GM12872 (cell line): ENCODE measurements around the gene PER1.

ENCODE experiments used
- CTCF ChIP-seq: IDR thresholded peaks from 3 replicates; pipeline ENCODE4 v1.5.1; 2011; ENCODE audit warnings: low read depth, mild to moderate bottlenecking, low read length, moderate library complexity; ENCODE audit not compliant: insufficient read depth

The PER1 gene

GRCh38 chr17:8162997-8163977 is 11.1 kb upstream of the PER1 start:
- TF ChIP-seq CTCF: no peak

DNA sequence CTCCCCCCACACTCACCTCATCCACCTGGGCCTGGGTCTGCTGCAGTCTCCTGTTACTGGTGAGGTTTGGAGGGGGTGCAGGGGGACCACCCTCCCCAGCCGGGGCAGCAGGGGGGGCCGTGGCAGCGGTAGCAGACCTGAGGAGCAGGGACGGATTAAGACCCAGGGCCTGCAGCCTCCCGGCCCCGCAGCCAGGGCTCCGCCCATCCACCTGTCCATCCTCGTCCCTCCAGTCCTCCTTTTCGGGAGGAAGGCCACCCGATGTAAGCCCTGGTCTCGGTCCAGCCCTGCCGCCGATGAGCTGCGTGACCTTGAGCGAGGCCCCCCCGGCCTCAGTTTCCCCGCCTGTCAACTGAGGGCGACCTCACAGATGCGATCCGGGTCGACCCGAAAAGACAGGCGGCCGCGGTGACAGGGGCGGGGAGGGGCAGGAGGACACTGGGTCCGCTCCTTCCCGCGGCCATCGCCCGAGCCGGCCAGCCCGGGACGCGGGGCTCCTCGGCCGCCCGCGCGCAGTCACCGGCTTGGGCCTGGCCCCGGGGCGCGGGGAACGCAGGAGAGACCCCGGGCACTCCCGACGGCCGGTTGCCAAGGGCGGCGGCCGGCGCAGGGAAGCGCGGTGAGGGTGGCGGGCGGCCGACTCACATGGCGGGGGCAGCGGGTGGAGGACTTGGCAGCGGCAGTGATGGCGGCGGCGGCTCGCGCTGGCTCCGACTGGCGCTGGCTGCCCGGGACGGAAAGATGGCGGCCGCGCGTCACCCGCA is 10.2 kb upstream of the PER1 start, which contains the start of gene VAMP2:
Gene VAMP2 (minus strand): TSS at position 716 of the 764 bp plus-strand sequence. CDS start 69 bp downstream, at position 647.
- TF ChIP-seq CTCF: no peak

- TF ChIP-seq CTCF: no peak
These were observed 9.4 kb upstream of the PER1 start for GRCh38 chr17:8161289-8162232.

GRCh38 chr17:8160741-8161221 is 8.6 kb upstream of the PER1 start:
- TF ChIP-seq CTCF: no peak

DNA sequence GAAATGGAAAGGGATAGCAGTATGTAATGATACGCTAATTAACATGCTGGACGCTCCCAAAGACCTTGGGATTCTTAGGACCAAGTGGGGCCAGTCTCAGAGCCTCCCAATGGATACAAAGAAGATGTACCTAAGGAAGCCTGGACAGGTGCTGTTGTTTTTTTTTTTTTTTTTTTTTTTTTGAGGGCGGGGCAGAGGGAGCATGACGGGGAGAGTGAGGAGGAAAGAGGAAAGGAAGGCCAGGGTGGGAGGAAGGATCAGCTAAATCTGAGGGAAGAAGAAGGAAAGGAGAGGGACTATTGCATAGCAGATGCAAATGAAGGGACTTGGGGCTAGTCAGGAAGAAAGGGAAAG is 8.0 kb upstream of the PER1 start:
- TF ChIP-seq CTCF: no peak

DNA sequence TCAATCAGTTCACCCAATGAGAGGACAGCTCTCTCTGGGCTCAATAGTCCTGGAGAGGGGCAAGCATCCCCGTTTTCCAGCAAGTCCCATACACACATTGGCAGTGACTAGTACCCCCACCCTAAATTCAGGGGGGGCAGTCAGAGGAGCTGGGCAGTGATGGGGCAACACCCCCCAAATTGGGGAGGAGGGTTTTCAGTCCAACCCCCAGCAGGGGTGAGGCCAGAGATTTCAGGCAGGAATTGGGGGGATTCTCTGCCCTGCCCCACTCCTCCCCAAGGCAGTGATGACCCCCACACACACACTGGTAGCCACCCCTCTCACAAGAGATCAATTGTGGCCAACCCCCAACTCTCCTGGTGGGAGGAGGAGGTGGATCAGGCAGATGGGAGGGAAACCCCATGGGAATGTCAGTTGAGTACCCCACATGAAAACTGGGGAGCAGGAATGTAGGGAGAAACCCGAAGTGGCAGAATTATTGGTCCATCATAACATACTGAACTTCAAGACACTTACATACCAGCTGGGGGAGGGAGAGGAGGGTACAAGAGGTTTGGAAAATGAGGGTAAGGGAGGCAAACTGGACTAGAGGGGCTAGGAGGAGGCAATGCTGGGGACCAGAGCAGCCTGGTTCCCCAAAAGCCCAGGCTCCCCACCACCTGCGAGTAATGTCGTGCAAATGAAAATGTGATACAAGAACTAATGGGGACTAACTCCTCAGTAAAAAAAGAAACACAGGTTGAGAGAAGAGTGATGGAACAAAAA is 7.4 kb upstream of the PER1 start:
- TF ChIP-seq CTCF: no peak
